ENCODE measurements around the gene TOP3A. TPM values are rescaled to one million over a fixed set of nuclear protein-coding genes. Genes with fewer than 3 reads are reported as not detected.

TOP3A gene
- total RNA-seq, 5 donors from 2014 or later (not counting 1 experiment from before 2014, with no cell fraction given) = 34.0 to 60.4 (median 52.8) TPM

- Histone ChIP-seq H3K4me3 (ENCODE audit: control insufficient read depth in 1 of 2, extremely low read depth in 1 of 2, low read length in 1 of 2) (no peak overlapping the region), H3K4me1 (ENCODE audit: control insufficient read depth in 1 of 2, extremely low read depth in 1 of 2, insufficient read depth in 2 of 2, low read length in 2 of 2) (no peaks in the 10 kb centered on the region), H3K27me3 (replicated peaks in 1 of 2; ENCODE audit: control insufficient read depth in 2 of 2, extremely low read depth in 1 of 2, insufficient read depth in 2 of 2, low read length in 1 of 2) (no peaks in the 10 kb centered on the region), H3K36me3 (ENCODE audit: control insufficient read depth in 2 of 2, extremely low read depth in 1 of 2, insufficient read depth in 1 of 2, low read length in 1 of 2) (peaks cover 15 to 65% of the 10 kb centered on the region in 2 donors), H3K9me3 (no peaks in the 10 kb centered on the region), H3K27ac (ENCODE audit: low read length) (no peak overlapping the region)
- H3K36me3 Mint-ChIP-seq = peaks cover 47% of the 10 kb centered on the region
- H3K4me3 Mint-ChIP-seq = no peak overlapping the region
- CTCF ChIA-PET = no interaction called here
- DNase-seq = no peak
- POLR2A ChIA-PET = interaction anchor here in 1 of 2 donors (0.6 kb wide), 1 partner anchor 445 kb away, joined by 7 read pairs; no protein-coding TSS in a partner anchor
- H3K27ac Mint-ChIP-seq = no peak overlapping the region
- no peaks in the 10 kb centered on the region for H3K4me1 Mint-ChIP-seq
- WGBS (ENCODE audit: insufficient coverage) = 97% methylated on average over 9 of the region's 11 CpGs
- no peaks in the 10 kb centered on the region for H3K27me3 Mint-ChIP-seq
- H3K9me3 Mint-ChIP-seq = no peaks in the 10 kb centered on the region
- no peak for ATAC-seq (replicated peaks in 1 of 4)
Observed at GRCh38 chr17:18285296-18285695, 29.5 kb downstream of the TOP3A start.

GRCh38 chr17:18281788-18282187 is 33.0 kb downstream of the TOP3A start:
- Mint-ChIP-seq H3K27ac (no peak overlapping the region), H3K4me3 (no peak overlapping the region), H3K4me1 (no peaks in the 10 kb centered on the region), H3K27me3 (no peaks in the 10 kb centered on the region), H3K36me3 (peaks cover 41% of the 10 kb centered on the region), H3K9me3 (no peaks in the 10 kb centered on the region)
- Histone ChIP-seq H3K4me1 (ENCODE audit: control insufficient read depth in 1 of 2, extremely low read depth in 1 of 2, insufficient read depth in 2 of 2, low read length in 2 of 2) (no peaks in the 10 kb centered on the region), H3K27me3 (replicated peaks in 1 of 2; ENCODE audit: control insufficient read depth in 2 of 2, extremely low read depth in 1 of 2, insufficient read depth in 2 of 2, low read length in 1 of 2) (no peaks in the 10 kb centered on the region), H3K9me3 (no peaks in the 10 kb centered on the region), H3K4me3 (ENCODE audit: control insufficient read depth in 1 of 2, extremely low read depth in 1 of 2, low read length in 1 of 2) (no peak overlapping the region), H3K27ac (ENCODE audit: low read length) (no peak overlapping the region), H3K36me3 (ENCODE audit: control insufficient read depth in 2 of 2, extremely low read depth in 1 of 2, insufficient read depth in 1 of 2, low read length in 1 of 2) (peaks cover 9 to 69% of the 10 kb centered on the region in 2 donors)
- ChIA-PET POLR2A (no interaction called here), CTCF (no interaction called here)
- ATAC-seq (replicated peaks in 1 of 4) (no peak), DNase-seq (no peak)
- WGBS (ENCODE audit: insufficient coverage) = 90% methylated on average over 2 of the region's 6 CpGs

- Mint-ChIP-seq H3K9me3 (no peaks in the 10 kb centered on the region), H3K4me3 (no peak overlapping the region), H3K27ac (no peak overlapping the region), H3K36me3 (peaks cover 37% of the 10 kb centered on the region), H3K27me3 (no peaks in the 10 kb centered on the region), H3K4me1 (no peaks in the 10 kb centered on the region)
- DNase-seq = no peak
- H3K9me3 ChIP-seq = no peaks in the 10 kb centered on the region
- H3K4me3 ChIP-seq (ENCODE audit: control insufficient read depth in 1 of 2, extremely low read depth in 1 of 2, low read length in 1 of 2) = no peak overlapping the region
- ChIA-PET CTCF (no interaction called here), POLR2A (no interaction called here)
- no peaks in the 10 kb centered on the region for H3K27me3 ChIP-seq (replicated peaks in 1 of 2; ENCODE audit: control insufficient read depth in 2 of 2, extremely low read depth in 1 of 2, insufficient read depth in 2 of 2, low read length in 1 of 2)
- WGBS (ENCODE audit: insufficient coverage) = no CpG with 5 or more reads among the region's 5 CpGs
- no peak for ATAC-seq (replicated peaks in 1 of 4)
- no peaks in the 10 kb centered on the region for H3K4me1 ChIP-seq (ENCODE audit: control insufficient read depth in 1 of 2, extremely low read depth in 1 of 2, insufficient read depth in 2 of 2, low read length in 2 of 2)
- H3K36me3 ChIP-seq (ENCODE audit: control insufficient read depth in 2 of 2, extremely low read depth in 1 of 2, insufficient read depth in 1 of 2, low read length in 1 of 2) = peaks cover 11 to 72% of the 10 kb centered on the region in 2 donors
- no peak overlapping the region for H3K27ac ChIP-seq (ENCODE audit: low read length)
Observed at GRCh38 chr17:18280766-18281371, 33.9 kb downstream of the TOP3A start.

GRCh38 chr17:18280249-18280648 is 34.5 kb downstream of the TOP3A start:
- ChIA-PET POLR2A (no interaction called here), CTCF (no interaction called here)
- WGBS (ENCODE audit: insufficient coverage) = 100% methylated on average over 4 of the region's 4 CpGs
- Mint-ChIP-seq H3K4me1 (no peaks in the 10 kb centered on the region), H3K4me3 (no peak overlapping the region), H3K27me3 (no peaks in the 10 kb centered on the region), H3K9me3 (no peaks in the 10 kb centered on the region), H3K27ac (no peak overlapping the region), H3K36me3 (peaks cover 31% of the 10 kb centered on the region)
- ATAC-seq (replicated peaks in 1 of 4) (no peak), DNase-seq (no peak)
- H3K9me3 ChIP-seq = no peaks in the 10 kb centered on the region
- no peak overlapping the region for H3K27ac ChIP-seq (ENCODE audit: low read length)
- H3K36me3 ChIP-seq (ENCODE audit: control insufficient read depth in 2 of 2, extremely low read depth in 1 of 2, insufficient read depth in 1 of 2, low read length in 1 of 2) = peaks cover 12 to 68% of the 10 kb centered on the region in 2 donors
- no peaks in the 10 kb centered on the region for H3K27me3 ChIP-seq (replicated peaks in 1 of 2; ENCODE audit: control insufficient read depth in 2 of 2, extremely low read depth in 1 of 2, insufficient read depth in 2 of 2, low read length in 1 of 2)
- H3K4me1 ChIP-seq (ENCODE audit: control insufficient read depth in 1 of 2, extremely low read depth in 1 of 2, insufficient read depth in 2 of 2, low read length in 2 of 2) = no peaks in the 10 kb centered on the region
- H3K4me3 ChIP-seq (ENCODE audit: control insufficient read depth in 1 of 2, extremely low read depth in 1 of 2, low read length in 1 of 2) = no peak overlapping the region

GRCh38 chr17:18278867-18279266 is 35.9 kb downstream of the TOP3A start:
- H3K36me3 ChIP-seq (ENCODE audit: control insufficient read depth in 2 of 2, extremely low read depth in 1 of 2, insufficient read depth in 1 of 2, low read length in 1 of 2) = peaks cover 19 to 65% of the 10 kb centered on the region in 2 donors
- DNase-seq = no peak
- Mint-ChIP-seq H3K4me1 (no peaks in the 10 kb centered on the region), H3K9me3 (no peaks in the 10 kb centered on the region), H3K27ac (no peak overlapping the region), H3K27me3 (no peaks in the 10 kb centered on the region), H3K4me3 (no peak overlapping the region), H3K36me3 (peaks cover 24% of the 10 kb centered on the region)
- no peaks in the 10 kb centered on the region for H3K9me3 ChIP-seq
- ATAC-seq (replicated peaks in 1 of 4) = no peak
- H3K4me1 ChIP-seq (ENCODE audit: control insufficient read depth in 1 of 2, extremely low read depth in 1 of 2, insufficient read depth in 2 of 2, low read length in 2 of 2) = no peaks in the 10 kb centered on the region
- no peaks in the 10 kb centered on the region for H3K27me3 ChIP-seq (replicated peaks in 1 of 2; ENCODE audit: control insufficient read depth in 2 of 2, extremely low read depth in 1 of 2, insufficient read depth in 2 of 2, low read length in 1 of 2)
- no peak overlapping the region for H3K27ac ChIP-seq (ENCODE audit: low read length)
- no peak overlapping the region for H3K4me3 ChIP-seq (ENCODE audit: control insufficient read depth in 1 of 2, extremely low read depth in 1 of 2, low read length in 1 of 2)
- WGBS (ENCODE audit: insufficient coverage) = no CpG with 5 or more reads among the region's 3 CpGs
- CTCF ChIA-PET = no interaction called here
- POLR2A ChIA-PET = interaction anchor here in 1 of 2 donors (0.6 kb wide), 1 partner anchor 646 kb away, joined by 4 read pairs; no protein-coding TSS in a partner anchor

- peaks cover 15% of the 10 kb centered on the region for H3K36me3 Mint-ChIP-seq
Observed at GRCh38 chr17:18277076-18277475, 37.7 kb downstream of the TOP3A start.

More at GRCh38 chr17:18277076-18277475, 37.7 kb downstream of the TOP3A start:
- Histone ChIP-seq H3K36me3 (ENCODE audit: control insufficient read depth in 2 of 2, extremely low read depth in 1 of 2, insufficient read depth in 1 of 2, low read length in 1 of 2) (peaks cover 14 to 60% of the 10 kb centered on the region in 2 donors), H3K27ac (ENCODE audit: low read length) (no peak overlapping the region), H3K4me3 (ENCODE audit: control insufficient read depth in 1 of 2, extremely low read depth in 1 of 2, low read length in 1 of 2) (no peak overlapping the region), H3K4me1 (ENCODE audit: control insufficient read depth in 1 of 2, extremely low read depth in 1 of 2, insufficient read depth in 2 of 2, low read length in 2 of 2) (no peaks in the 10 kb centered on the region), H3K27me3 (replicated peaks in 1 of 2; ENCODE audit: control insufficient read depth in 2 of 2, extremely low read depth in 1 of 2, insufficient read depth in 2 of 2, low read length in 1 of 2) (no peaks in the 10 kb centered on the region), H3K9me3 (no peaks in the 10 kb centered on the region)
- ATAC-seq (replicated peaks in 1 of 4) (no peak), DNase-seq (no peak)
- Mint-ChIP-seq H3K27ac (no peak overlapping the region), H3K27me3 (no peaks in the 10 kb centered on the region), H3K4me3 (no peak overlapping the region), H3K9me3 (no peaks in the 10 kb centered on the region), H3K4me1 (no peaks in the 10 kb centered on the region)
- ChIA-PET CTCF (interaction anchor here in 1 of 2 donors (0.6 kb wide), 1 partner anchor 203 kb away, joined by 7 read pairs; no protein-coding TSS in a partner anchor), POLR2A (no interaction called here)
- no CpG with 5 or more reads among the region's 1 CpG for WGBS (ENCODE audit: insufficient coverage)
